ENCODE data around the gene C5. TPM values are rescaled to one million over a fixed set of nuclear protein-coding genes. Genes with fewer than 3 reads are reported as not detected.

Gene C5
- total RNA-seq, 1 donor from 2014 or later, result 2.0 TPM

DNA sequence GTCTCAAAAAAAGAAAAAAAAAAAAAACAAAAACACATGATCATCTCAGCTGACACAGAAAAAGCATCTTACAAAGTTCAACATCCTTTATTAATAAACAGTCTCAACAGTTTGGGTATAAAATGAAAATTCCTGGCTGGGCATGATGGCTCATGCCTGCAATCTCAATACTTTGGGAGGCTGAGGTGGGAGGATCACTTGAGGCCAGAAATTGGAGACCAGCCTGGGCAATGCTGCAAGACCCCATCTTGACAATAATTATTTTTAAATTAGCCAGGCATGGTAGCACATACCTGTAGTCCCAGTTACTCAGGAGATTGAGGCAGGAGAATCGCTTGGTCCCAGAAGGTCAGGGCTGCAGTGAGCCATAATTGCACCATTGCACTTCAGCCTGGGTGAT lies 16.8 kb upstream of the C5 start:
- no peak overlapping the region for H3K27ac ChIP-seq
- no peak overlapping the region for H3K4me3 ChIP-seq
- intact Hi-C loops (cut with DNase I), result no loop called here
- no peak for DNase-seq (ENCODE audit: extremely low spot score in 2 of 2)
- no peaks in the 10 kb centered on the region for H3K36me3 ChIP-seq
- no peaks in the 10 kb centered on the region for H3K4me1 ChIP-seq
- H3K9me3 ChIP-seq, result no peaks in the 10 kb centered on the region
- TF ChIP-seq, protein P1, sequence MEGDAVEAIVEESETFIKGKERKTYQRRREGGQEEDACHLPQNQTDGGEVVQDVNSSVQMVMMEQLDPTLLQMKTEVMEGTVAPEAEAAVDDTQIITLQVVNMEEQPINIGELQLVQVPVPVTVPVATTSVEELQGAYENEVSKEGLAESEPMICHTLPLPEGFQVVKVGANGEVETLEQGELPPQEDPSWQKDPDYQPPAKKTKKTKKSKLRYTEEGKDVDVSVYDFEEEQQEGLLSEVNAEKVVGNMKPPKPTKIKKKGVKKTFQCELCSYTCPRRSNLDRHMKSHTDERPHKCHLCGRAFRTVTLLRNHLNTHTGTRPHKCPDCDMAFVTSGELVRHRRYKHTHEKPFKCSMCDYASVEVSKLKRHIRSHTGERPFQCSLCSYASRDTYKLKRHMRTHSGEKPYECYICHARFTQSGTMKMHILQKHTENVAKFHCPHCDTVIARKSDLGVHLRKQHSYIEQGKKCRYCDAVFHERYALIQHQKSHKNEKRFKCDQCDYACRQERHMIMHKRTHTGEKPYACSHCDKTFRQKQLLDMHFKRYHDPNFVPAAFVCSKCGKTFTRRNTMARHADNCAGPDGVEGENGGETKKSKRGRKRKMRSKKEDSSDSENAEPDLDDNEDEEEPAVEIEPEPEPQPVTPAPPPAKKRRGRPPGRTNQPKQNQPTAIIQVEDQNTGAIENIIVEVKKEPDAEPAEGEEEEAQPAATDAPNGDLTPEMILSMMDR (IDR thresholded peaks at IDR 0.05), result no peak
- TF ChIP-seq POLR2AphosphoS5 (IDR thresholded peaks at IDR 0.05; ENCODE audit: insufficient read depth in 1 of 2, low read depth in 1 of 2) (no peak), POLR2A (IDR thresholded peaks at IDR 0.05) (no peak)
- no peaks in the 10 kb centered on the region for H3K27me3 ChIP-seq

DNA sequence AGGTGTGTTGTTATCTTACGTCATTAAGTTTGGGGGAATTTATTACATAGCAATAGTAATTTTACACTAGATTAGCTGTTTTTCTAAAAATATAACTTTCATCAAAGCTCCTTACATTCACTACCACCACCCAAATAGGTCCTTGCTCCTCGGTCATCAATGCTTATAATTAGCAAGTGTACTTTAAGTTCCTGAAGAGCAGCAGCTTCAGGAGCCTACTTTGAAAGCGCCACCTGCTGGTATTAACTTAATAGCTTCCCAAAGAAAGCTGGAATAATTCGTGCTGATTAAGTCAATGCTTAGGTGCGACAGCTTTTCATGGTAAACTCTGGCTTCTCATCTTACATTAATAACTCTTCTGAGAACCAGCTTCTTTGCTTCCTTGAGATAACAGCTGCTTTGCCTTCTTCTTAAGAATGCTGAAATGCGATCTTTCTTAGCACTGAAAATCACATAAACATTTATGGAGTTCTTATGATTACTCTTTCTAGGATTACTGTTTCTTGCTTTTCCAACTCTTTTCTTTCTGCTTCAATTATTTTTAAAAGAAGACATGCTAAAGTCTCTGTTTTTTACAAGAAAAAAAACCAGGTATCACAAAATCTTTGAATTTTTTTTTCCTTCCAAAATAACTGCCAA lies 10.0 kb upstream of the C5 start:
- no peak for DNase-seq (ENCODE audit: extremely low spot score in 2 of 2)
- H3K27me3 ChIP-seq, result no peaks in the 10 kb centered on the region
- no peak overlapping the region for H3K27ac ChIP-seq
- no peak for TF ChIP-seq POLR2AphosphoS5 (IDR thresholded peaks at IDR 0.05; ENCODE audit: insufficient read depth in 1 of 2, low read depth in 1 of 2)
- TF ChIP-seq, protein P1 (IDR thresholded peaks at IDR 0.05), result peak; percentile 51 to 64 (median 62)
- intact Hi-C loops (cut with DNase I), result loop anchor here (10.0 kb wide), 1 partner anchor 65 kb away; no protein-coding TSS in a partner anchor
- no peaks in the 10 kb centered on the region for H3K9me3 ChIP-seq
- no peaks in the 10 kb centered on the region for H3K36me3 ChIP-seq
- no peak overlapping the region for H3K4me3 ChIP-seq
- no peaks in the 10 kb centered on the region for H3K4me1 ChIP-seq

DNA sequence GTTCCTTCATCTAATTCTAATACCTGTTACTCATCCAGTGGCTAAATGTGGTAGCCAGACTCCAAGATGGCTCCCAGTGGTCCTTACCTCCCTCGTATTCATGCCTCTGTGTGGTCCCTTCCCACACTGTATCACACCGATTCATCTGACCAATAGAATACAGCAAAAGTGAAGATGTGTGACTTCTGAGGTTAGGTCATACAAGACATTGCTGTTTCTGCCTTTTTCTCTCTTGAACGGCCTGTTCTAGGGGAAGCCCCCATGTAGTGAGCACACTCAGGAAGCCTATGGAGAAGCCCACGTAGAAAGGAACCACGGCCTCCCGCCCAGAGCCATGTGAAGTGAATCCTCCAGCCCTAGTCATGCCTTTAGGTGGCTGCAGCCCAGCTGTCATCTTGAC lies 9.4 kb upstream of the C5 start:
- Histone ChIP-seq H3K27me3 (no peaks in the 10 kb centered on the region), H3K4me3 (no peak overlapping the region), H3K27ac (no peak overlapping the region), H3K9me3 (no peaks in the 10 kb centered on the region), H3K4me1 (no peaks in the 10 kb centered on the region), H3K36me3 (no peaks in the 10 kb centered on the region)
- TF ChIP-seq POLR2A (IDR thresholded peaks at IDR 0.05), result no peak
- no peak for TF ChIP-seq POLR2AphosphoS5 (IDR thresholded peaks at IDR 0.05; ENCODE audit: insufficient read depth in 1 of 2, low read depth in 1 of 2)
- TF ChIP-seq, protein P1 (IDR thresholded peaks at IDR 0.05), result no peak
- DNase-seq (ENCODE audit: extremely low spot score in 2 of 2), result no peak
- intact Hi-C loops (cut with DNase I), result loop anchor here (10.0 kb wide), 1 partner anchor 65 kb away; no protein-coding TSS in a partner anchor

DNA sequence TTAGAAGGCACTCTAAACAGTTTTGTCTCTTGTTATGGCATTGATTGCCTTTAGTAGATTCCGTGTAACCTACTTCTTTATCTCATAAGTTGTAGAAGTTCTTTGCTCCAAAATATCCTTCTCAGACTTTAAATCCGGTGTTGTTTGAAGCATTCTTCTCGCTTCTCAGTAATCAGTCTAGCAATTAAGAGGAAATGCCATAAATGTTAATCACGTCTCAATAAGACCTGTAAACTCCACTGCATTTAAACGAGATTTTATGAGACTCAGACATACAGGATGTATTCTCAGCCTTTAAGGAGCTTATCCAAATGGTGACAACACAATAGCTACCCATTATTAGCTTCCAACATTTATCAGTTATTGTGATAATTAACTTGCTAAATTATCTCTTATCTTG lies 7.7 kb upstream of the C5 start:
- no peaks in the 10 kb centered on the region for H3K36me3 ChIP-seq
- intact Hi-C loops (cut with DNase I), result loop anchor here (10.0 kb wide), 1 partner anchor 63 kb away; no protein-coding TSS in a partner anchor
- H3K27me3 ChIP-seq, result no peaks in the 10 kb centered on the region
- DNase-seq (ENCODE audit: extremely low spot score in 2 of 2), result no peak
- no peaks in the 10 kb centered on the region for H3K9me3 ChIP-seq
- no peak overlapping the region for H3K4me3 ChIP-seq
- no peak overlapping the region for H3K27ac ChIP-seq
- H3K4me1 ChIP-seq, result no peaks in the 10 kb centered on the region
- no peak for TF ChIP-seq POLR2AphosphoS5 (IDR thresholded peaks at IDR 0.05; ENCODE audit: insufficient read depth in 1 of 2, low read depth in 1 of 2)
- TF ChIP-seq, protein P1 (IDR thresholded peaks at IDR 0.05), result no peak
- TF ChIP-seq POLR2A (IDR thresholded peaks at IDR 0.05), result no peak

DNA sequence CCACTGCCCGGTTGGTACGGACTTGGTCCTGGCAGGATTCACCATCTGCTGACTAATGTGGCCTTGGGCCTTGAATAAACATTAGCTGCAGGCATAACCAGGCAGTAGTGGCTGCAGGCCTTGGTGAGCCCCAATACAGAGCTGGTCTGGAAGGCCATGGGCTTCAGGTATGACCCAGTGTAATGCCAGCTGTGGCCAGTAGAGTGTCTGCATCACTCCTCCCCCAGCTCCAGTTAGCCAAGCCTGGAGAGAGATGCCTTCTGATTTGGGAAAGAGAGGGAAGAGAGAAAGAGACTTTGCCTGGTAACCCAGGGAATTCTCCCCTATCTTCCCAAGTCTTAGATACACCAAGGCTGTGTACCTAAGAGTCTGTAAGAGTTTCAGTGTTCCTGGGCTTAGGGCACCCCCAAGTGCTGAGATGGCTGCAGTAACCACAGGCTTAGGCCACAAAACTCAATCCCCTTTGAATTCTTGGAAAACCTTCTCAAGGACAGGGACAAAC lies 5.6 kb upstream of the C5 start:
- no peaks in the 10 kb centered on the region for H3K36me3 ChIP-seq
- no peak for DNase-seq (ENCODE audit: extremely low spot score in 2 of 2)
- intact Hi-C loops (cut with DNase I), result loop anchor here (10.0 kb wide), 1 partner anchor 61 kb away; no protein-coding TSS in a partner anchor
- no peak overlapping the region for H3K27ac ChIP-seq
- no peaks in the 10 kb centered on the region for H3K27me3 ChIP-seq
- H3K4me1 ChIP-seq, result no peaks in the 10 kb centered on the region
- TF ChIP-seq, protein P1 (IDR thresholded peaks at IDR 0.05), result peak in 1 of 3 experiments; percentile 14
- TF ChIP-seq POLR2A (IDR thresholded peaks at IDR 0.05) (no peak), POLR2AphosphoS5 (IDR thresholded peaks at IDR 0.05; ENCODE audit: insufficient read depth in 1 of 2, low read depth in 1 of 2) (no peak)
- no peak overlapping the region for H3K4me3 ChIP-seq
- H3K9me3 ChIP-seq, result no peaks in the 10 kb centered on the region

Data from vagina (tissue), 2 donors.